SK-N-SH (cell line): ENCODE measurements around the gene SLC39A9. TPM values are rescaled to one million over a fixed set of nuclear protein-coding genes. Genes with fewer than 3 reads are reported as not detected.
A peak's percentile ranks its signal among the peaks of the same experiment; 100 is the strongest.

Source experiments
- CTCF ChIA-PET: fragments of 300-600, 350-600 bp; formaldehyde crosslinking; extraction: SDS; loops from one replicate; lab custom pipeline; 2021; lab: Yijun Ruan, JAX
- POLR2A ChIA-PET: fragments of 350-600 bp; sonication (Branson Sonifier 250); formaldehyde crosslinking; extraction: SDS; loops from one replicate; lab custom pipeline; 2020; ENCODE audit warnings: antibody characterized with exemption, inconsistent platforms; lab: Yijun Ruan, JAX
- DNase-seq: peaks from one replicate; pipeline ENCODE4 v3.0.0; 2012
- H2AFZ ChIP-seq: fragments of 200-600 bp; sonication (generic); 2 replicates; pipeline ENCODE4 v1.8.1; 2016; ENCODE audit warnings: antibody characterized with exemption, mild to moderate bottlenecking, low read depth
- H3F3A ChIP-seq: fragments of 200-600 bp; sonication (generic); replicated peaks from 2 replicates; pipeline ENCODE3; 2016; ENCODE audit warnings: antibody characterized with exemption, mild to moderate bottlenecking; ENCODE audit not compliant: insufficient read depth
- H3K27ac ChIP-seq, 2 experiments: fragments of 200-500 bp in 1 of 2; fragments of 200-600 bp in 1 of 2; sonication (Bioruptor generic) in 1 of 2; sonication (generic), shearing (Covaris generic) in 1 of 2; 2 replicates each; pipeline versions ENCODE4 v1.5.1 to v1.6.1; 2014 to 2016; ENCODE audit warnings: low read depth in 2 of 2, inconsistent platforms in 1 of 2, low read length in 1 of 2, mild to moderate bottlenecking in 1 of 2, mixed read lengths in 1 of 2
- H3K27me3 ChIP-seq: fragments of 200-600 bp; sonication (generic), shearing (Covaris generic); 2 replicates; pipeline ENCODE4 v1.6.1; 2016; ENCODE audit warnings: mixed run types; ENCODE audit not compliant: insufficient read depth
- H3K36me3 ChIP-seq, 2 experiments: fragments of 200-500 bp in 1 of 2; fragments of 200-600 bp in 1 of 2; sonication (Bioruptor generic) in 1 of 2; sonication (generic) in 1 of 2; replicated peaks in 1 of 2; 2 replicates each; pipeline versions ENCODE3 to v1.5.1; 2014 to 2016; ENCODE audit warnings: low read length in 1 of 2, mild to moderate bottlenecking in 1 of 2; ENCODE audit not compliant: insufficient read depth in 2 of 2, control insufficient read depth in 1 of 2
- H3K4me1 ChIP-seq, 2 experiments: fragments of 200-500 bp in 1 of 2; fragments of 200-600 bp in 1 of 2; sonication (Bioruptor generic) in 1 of 2; sonication (generic), shearing (Covaris generic) in 1 of 2; 2 replicates each; pipeline versions ENCODE4 v1.5.1 to v1.6.1; 2014 to 2016; ENCODE audit warnings: low read depth in 1 of 2, low read length in 1 of 2, mixed run types in 1 of 2; ENCODE audit not compliant: insufficient read depth in 2 of 2, control insufficient read depth in 1 of 2
- H3K4me2 ChIP-seq: fragments of 200-600 bp; sonication (generic), shearing (Covaris generic); 2 replicates; pipeline ENCODE4 v1.6.1; 2017; ENCODE audit warnings: mixed run types
- H3K4me3 ChIP-seq, 2 experiments: fragments of 200-500 bp in 1 of 2; fragments of 200-600 bp in 1 of 2; sonication (Bioruptor generic) in 1 of 2; sonication (generic), shearing (Covaris generic) in 1 of 2; 2 replicates each; pipeline versions ENCODE4 v1.5.1 to v1.8.1; 2014 to 2016; ENCODE audit warnings: low read depth in 2 of 2, inconsistent platforms in 1 of 2, low read length in 1 of 2, mild to moderate bottlenecking in 1 of 2, mixed read lengths in 1 of 2, moderate library complexity in 1 of 2
- H3K79me2 ChIP-seq: fragments of 200-600 bp; sonication (generic); 2 replicates; pipeline ENCODE4 v1.8.1; 2017; ENCODE audit warnings: mild to moderate bottlenecking; ENCODE audit not compliant: insufficient read depth
- H3K9ac ChIP-seq: fragments of 200-600 bp; sonication (generic); 2 replicates; pipeline ENCODE4 v1.6.1; 2017; ENCODE audit warnings: mixed run types
- H3K9me2 ChIP-seq: fragments of 200-600 bp; sonication (generic); 2 replicates; pipeline ENCODE4 v1.6.1; 2017; ENCODE audit warnings: mixed run types
- H3K9me3 ChIP-seq: fragments of 200-600 bp; sonication (generic); 2 replicates; pipeline ENCODE4 v1.6.1; 2017; ENCODE audit warnings: mixed run types, mild to moderate bottlenecking, moderate library complexity
- H4K20me1 ChIP-seq: fragments of 200-600 bp; sonication (generic); 2 replicates; pipeline ENCODE4 v1.6.1; 2017; ENCODE audit warnings: mild to moderate bottlenecking, mixed run types; ENCODE audit not compliant: insufficient read depth
- EP300 ChIP-seq, 2 experiments: IDR thresholded peaks; 2 replicates each; pipeline versions ENCODE4 v1.4.0 to v1.6.1; 2012; ENCODE audit warnings: borderline replicate concordance in 1 of 2, low read depth in 1 of 2, low read length in 1 of 2
- GABPA ChIP-seq: IDR thresholded peaks from 2 replicates; pipeline ENCODE4 v1.4.0; 2012; ENCODE audit warnings: low read depth, mild to moderate bottlenecking
- GATA2 ChIP-seq: sonication (generic); formaldehyde crosslinking; IDR thresholded peaks from 2 replicates; pipeline ENCODE4 v1.5.0; 2020; ENCODE audit warnings: mild to moderate bottlenecking, missing genetic modification reagents
- IRF3 ChIP-seq: fragments of 150-350 bp; IDR thresholded peaks from 2 replicates; pipeline ENCODE4 v1.6.1; 2016; ENCODE audit warnings: mild to moderate bottlenecking, low read depth, low read length
- MXI1 ChIP-seq: IDR thresholded peaks from 2 replicates; pipeline ENCODE4 v1.6.1; 2012; ENCODE audit warnings: mild to moderate bottlenecking, low read depth, low read length, improper control_type of control experiment
- NRF1 ChIP-seq: IDR thresholded peaks from 2 replicates; pipeline ENCODE4 v1.6.1; 2012; ENCODE audit warnings: low read depth, mild to moderate bottlenecking, low read length
- POLR2AphosphoS5 ChIP-seq: IDR thresholded peaks from 2 replicates; pipeline ENCODE4 v1.6.1; 2012; ENCODE audit warnings: low read depth, low read length
- RAD21 ChIP-seq: IDR thresholded peaks from 2 replicates; pipeline ENCODE4 v1.6.1; 2012; ENCODE audit warnings: mild to moderate bottlenecking, low read length
- RCOR1 ChIP-seq: fragments of 150-350 bp; IDR thresholded peaks from 2 replicates; pipeline ENCODE4 v1.6.1; 2017; ENCODE audit warnings: antibody characterized with exemption, low read length
- SIN3A ChIP-seq: IDR thresholded peaks from 2 replicates; pipeline ENCODE4 v1.6.1; 2012; ENCODE audit warnings: low read depth, mild to moderate bottlenecking, low read length, moderate library complexity, borderline replicate concordance
- SMC3 ChIP-seq: IDR thresholded peaks from 2 replicates; pipeline ENCODE4 v1.6.1; 2012; ENCODE audit warnings: low read depth, low read length, improper control_type of control experiment
- TCF12 ChIP-seq: IDR thresholded peaks from 2 replicates; pipeline ENCODE4 v1.4.0; 2012
- USF1 ChIP-seq: IDR thresholded peaks from 2 replicates; pipeline ENCODE4 v1.4.0; 2012; ENCODE audit warnings: low read depth, borderline replicate concordance
- USF2 ChIP-seq: fragments of 150-350 bp; IDR thresholded peaks from 2 replicates; pipeline ENCODE4 v1.6.1; 2017; ENCODE audit warnings: antibody characterized with exemption, low read length, low read depth, borderline replicate concordance
- YY1 ChIP-seq: IDR thresholded peaks from 2 replicates; pipeline ENCODE4 v1.4.0; 2012; ENCODE audit warnings: low read depth, mild to moderate bottlenecking
- ZBTB33 ChIP-seq: IDR thresholded peaks from 2 replicates; pipeline ENCODE4 v1.4.0; 2012; ENCODE audit warnings: low read depth, borderline replicate concordance
- WGBS: methylation state at CpG from one replicate; pipeline ENCODE4 v1.1.6; 2017; ENCODE audit warnings: low lambda C conversion rate; 5-methylcytosine and 5-hydroxymethylcytosine counted together
- polyA plus RNA-seq, 3 experiments: library from polyadenylated mRNA; depleted of rRNA; stranded (reverse); fragments of >200 nt; gene quantifications; 2 replicates each; pipeline ENCODE4 v1.2.3, GENCODE V29; 2012
- TF ChIP-seq, protein P1 (sequence below): IDR thresholded peaks from 2 replicates; pipeline ENCODE4 v1.6.1; 2012; ENCODE audit warnings: mild to moderate bottlenecking, low read depth, low read length, moderate library complexity

Gene SLC39A9
- polyA plus RNA-seq, 1 of the 3 experiments (the other 2 are of a cell fraction) = 39.8 TPM

DNA sequence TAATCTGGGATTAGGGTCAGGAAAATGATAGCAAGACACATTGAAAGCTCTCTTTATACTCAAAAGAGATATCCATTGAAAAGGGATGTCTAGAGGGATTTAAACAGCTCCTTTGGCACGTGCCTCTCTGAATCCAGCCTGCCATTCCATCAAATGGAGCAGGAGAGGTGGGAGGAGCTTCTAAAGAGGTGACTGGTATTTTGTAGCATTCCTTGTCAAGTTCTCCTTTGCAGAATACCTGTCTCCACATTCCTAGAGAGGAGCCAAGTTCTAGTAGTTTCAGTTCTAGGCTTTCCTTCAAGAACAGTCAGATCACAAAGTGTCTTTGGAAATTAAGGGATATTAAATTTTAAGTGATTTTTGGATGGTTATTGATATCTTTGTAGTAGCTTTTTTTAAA, 60.6 kb downstream of the SLC39A9 start:
- H2AFZ ChIP-seq = no peak overlapping the region
- peaks cover 40 to 58% of the 10 kb centered on the region in 2 experiments for H3K36me3 ChIP-seq
- TF ChIP-seq GATA2 (no peak), IRF3 (no peak), USF2 (no peak)
- ChIA-PET POLR2A (no interaction called here), CTCF (interaction anchor here (1.1 to 3.8 kb wide), 19 partner anchors 8 to 329 kb away, joined by 3 to 32 read pairs (median 7); partner anchors contain the start of genes GALNT16 and SLC39A9)
- no peak overlapping the region for H3K4me2 ChIP-seq
- no peaks in the 10 kb centered on the region for H3K9me2 ChIP-seq
- H3K27ac ChIP-seq = peak overlapping the region in 1 of 2 experiments; percentile 47; a peak in 1 of 4 replicates
- H3K27me3 ChIP-seq = no peaks in the 10 kb centered on the region
- DNase-seq = no peak
- H3K9me3 ChIP-seq = no peaks in the 10 kb centered on the region
- 81% methylated on average over 1 of the region's 1 CpG for WGBS
- peaks cover 1% of the 10 kb centered on the region for H3F3A ChIP-seq
- H3K4me1 ChIP-seq = peaks cover 0 to under 1% of the 10 kb centered on the region in 2 experiments; a peak in 1 of 4 replicates
- H3K9ac ChIP-seq = no peak overlapping the region
- no peaks in the 10 kb centered on the region for H3K79me2 ChIP-seq
- no peaks in the 10 kb centered on the region for H4K20me1 ChIP-seq
- H3K4me3 ChIP-seq = no peak overlapping the region

GRCh38 chr14:69460093-69460701, 61.7 kb downstream of the SLC39A9 start:
- POLR2A ChIA-PET = interaction anchor here (1.1 kb wide), 1 partner anchor 64 kb away, joined by 3 read pairs; no protein-coding TSS in a partner anchor
- H3K4me1 ChIP-seq = peaks cover 0 to 6% of the 10 kb centered on the region in 2 experiments; a peak in 1 of 4 replicates
- no peaks in the 10 kb centered on the region for H4K20me1 ChIP-seq
- no peak overlapping the region for H3K4me2 ChIP-seq
- peaks cover 9% of the 10 kb centered on the region for H3F3A ChIP-seq
- 26% methylated on average over 4 of the region's 4 CpGs for WGBS
- H3K9me3 ChIP-seq = no peaks in the 10 kb centered on the region
- peaks cover 37 to 55% of the 10 kb centered on the region in 2 experiments for H3K36me3 ChIP-seq
- no peaks in the 10 kb centered on the region for H3K27me3 ChIP-seq
- peak; percentile 70 for DNase-seq
- H3K4me3 ChIP-seq = no peak overlapping the region; a peak in 1 of 4 replicates
- H3K9me2 ChIP-seq = no peaks in the 10 kb centered on the region
- peak overlapping the region in 1 of 2 experiments; percentile 47; a peak in 1 of 4 replicates for H3K27ac ChIP-seq
- H3K9ac ChIP-seq = no peak overlapping the region
- CTCF ChIA-PET = interaction anchor here (0.6 to 3.8 kb wide), 43 partner anchors 9 to 330 kb away, joined by 3 to 32 read pairs (median 5); partner anchors contain the start of genes GALNT16, PLEKHD1 and SLC39A9
- no peaks in the 10 kb centered on the region for H3K79me2 ChIP-seq
- H2AFZ ChIP-seq = no peak overlapping the region
- TF ChIP-seq NRF1 = no peak
- no peak for TF ChIP-seq ZBTB33
- 0 out of 2 replicates have a peak, but pooled peaks have one; percentile 26 for TF ChIP-seq RCOR1
- TF ChIP-seq SIN3A = no peak
- peak; percentile 84 for TF ChIP-seq RAD21
- TF ChIP-seq POLR2AphosphoS5 = no peak
- TF ChIP-seq YY1 = no peak
- TF ChIP-seq SMC3 = peak; percentile 86
- TF ChIP-seq TCF12 = peak; percentile 40; the same call in 1 of the 2 replicates
- TF ChIP-seq GATA2 = no peak
- TF ChIP-seq USF1 = no peak
- no peak for TF ChIP-seq GABPA
- no peak for TF ChIP-seq EP300 (IDR thresholded peaks at IDR 0.05; ENCODE audit: borderline replicate concordance in 1 of 2, low read depth in 1 of 2, low read length in 1 of 2)
- TF ChIP-seq, protein P1, sequence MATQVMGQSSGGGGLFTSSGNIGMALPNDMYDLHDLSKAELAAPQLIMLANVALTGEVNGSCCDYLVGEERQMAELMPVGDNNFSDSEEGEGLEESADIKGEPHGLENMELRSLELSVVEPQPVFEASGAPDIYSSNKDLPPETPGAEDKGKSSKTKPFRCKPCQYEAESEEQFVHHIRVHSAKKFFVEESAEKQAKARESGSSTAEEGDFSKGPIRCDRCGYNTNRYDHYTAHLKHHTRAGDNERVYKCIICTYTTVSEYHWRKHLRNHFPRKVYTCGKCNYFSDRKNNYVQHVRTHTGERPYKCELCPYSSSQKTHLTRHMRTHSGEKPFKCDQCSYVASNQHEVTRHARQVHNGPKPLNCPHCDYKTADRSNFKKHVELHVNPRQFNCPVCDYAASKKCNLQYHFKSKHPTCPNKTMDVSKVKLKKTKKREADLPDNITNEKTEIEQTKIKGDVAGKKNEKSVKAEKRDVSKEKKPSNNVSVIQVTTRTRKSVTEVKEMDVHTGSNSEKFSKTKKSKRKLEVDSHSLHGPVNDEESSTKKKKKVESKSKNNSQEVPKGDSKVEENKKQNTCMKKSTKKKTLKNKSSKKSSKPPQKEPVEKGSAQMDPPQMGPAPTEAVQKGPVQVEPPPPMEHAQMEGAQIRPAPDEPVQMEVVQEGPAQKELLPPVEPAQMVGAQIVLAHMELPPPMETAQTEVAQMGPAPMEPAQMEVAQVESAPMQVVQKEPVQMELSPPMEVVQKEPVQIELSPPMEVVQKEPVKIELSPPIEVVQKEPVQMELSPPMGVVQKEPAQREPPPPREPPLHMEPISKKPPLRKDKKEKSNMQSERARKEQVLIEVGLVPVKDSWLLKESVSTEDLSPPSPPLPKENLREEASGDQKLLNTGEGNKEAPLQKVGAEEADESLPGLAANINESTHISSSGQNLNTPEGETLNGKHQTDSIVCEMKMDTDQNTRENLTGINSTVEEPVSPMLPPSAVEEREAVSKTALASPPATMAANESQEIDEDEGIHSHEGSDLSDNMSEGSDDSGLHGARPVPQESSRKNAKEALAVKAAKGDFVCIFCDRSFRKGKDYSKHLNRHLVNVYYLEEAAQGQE = no peak
- TF ChIP-seq MXI1 = 0 out of 2 replicates have a peak, but pooled peaks have one; percentile 20
